SK-N-SH (cell line): ENCODE measurements around the gene SND1. TPM values are rescaled to one million over a fixed set of nuclear protein-coding genes. Genes with fewer than 3 reads are reported as not detected.
"Not testable (repeated sequence)": the region's sequence is repeated elsewhere in the genome, so short reads cannot be mapped to it uniquely, and the experiment has no call there.

Experiments used
- CTCF ChIA-PET: fragments of 300-600, 350-600 bp; formaldehyde crosslinking; extraction: SDS; loops from one replicate; lab custom pipeline; 2021; lab: Yijun Ruan, JAX
- POLR2A ChIA-PET: fragments of 350-600 bp; sonication (Branson Sonifier 250); formaldehyde crosslinking; extraction: SDS; loops from one replicate; lab custom pipeline; 2020; ENCODE audit warnings: antibody characterized with exemption, inconsistent platforms; lab: Yijun Ruan, JAX
- DNase-seq: peaks from one replicate; pipeline ENCODE4 v3.0.0; 2012
- H2AFZ ChIP-seq: fragments of 200-600 bp; sonication (generic); 2 replicates; pipeline ENCODE4 v1.8.1; 2016; ENCODE audit warnings: antibody characterized with exemption, mild to moderate bottlenecking, low read depth
- H3F3A ChIP-seq: fragments of 200-600 bp; sonication (generic); replicated peaks from 2 replicates; pipeline ENCODE3; 2016; ENCODE audit warnings: antibody characterized with exemption, mild to moderate bottlenecking; ENCODE audit not compliant: insufficient read depth
- H3K27ac ChIP-seq, 2 experiments: fragments of 200-500 bp in 1 of 2; fragments of 200-600 bp in 1 of 2; sonication (Bioruptor generic) in 1 of 2; sonication (generic), shearing (Covaris generic) in 1 of 2; 2 replicates each; pipeline versions ENCODE4 v1.5.1 to v1.6.1; 2014 to 2016; ENCODE audit warnings: low read depth in 2 of 2, inconsistent platforms in 1 of 2, low read length in 1 of 2, mild to moderate bottlenecking in 1 of 2, mixed read lengths in 1 of 2
- H3K27me3 ChIP-seq: fragments of 200-600 bp; sonication (generic), shearing (Covaris generic); 2 replicates; pipeline ENCODE4 v1.6.1; 2016; ENCODE audit warnings: mixed run types; ENCODE audit not compliant: insufficient read depth
- H3K36me3 ChIP-seq, 2 experiments: fragments of 200-500 bp in 1 of 2; fragments of 200-600 bp in 1 of 2; sonication (Bioruptor generic) in 1 of 2; sonication (generic) in 1 of 2; replicated peaks in 1 of 2; 2 replicates each; pipeline versions ENCODE3 to v1.5.1; 2014 to 2016; ENCODE audit warnings: low read length in 1 of 2, mild to moderate bottlenecking in 1 of 2; ENCODE audit not compliant: insufficient read depth in 2 of 2, control insufficient read depth in 1 of 2
- H3K4me1 ChIP-seq, 2 experiments: fragments of 200-500 bp in 1 of 2; fragments of 200-600 bp in 1 of 2; sonication (Bioruptor generic) in 1 of 2; sonication (generic), shearing (Covaris generic) in 1 of 2; 2 replicates each; pipeline versions ENCODE4 v1.5.1 to v1.6.1; 2014 to 2016; ENCODE audit warnings: low read depth in 1 of 2, low read length in 1 of 2, mixed run types in 1 of 2; ENCODE audit not compliant: insufficient read depth in 2 of 2, control insufficient read depth in 1 of 2
- H3K4me2 ChIP-seq: fragments of 200-600 bp; sonication (generic), shearing (Covaris generic); 2 replicates; pipeline ENCODE4 v1.6.1; 2017; ENCODE audit warnings: mixed run types
- H3K4me3 ChIP-seq, 2 experiments: fragments of 200-500 bp in 1 of 2; fragments of 200-600 bp in 1 of 2; sonication (Bioruptor generic) in 1 of 2; sonication (generic), shearing (Covaris generic) in 1 of 2; 2 replicates each; pipeline versions ENCODE4 v1.5.1 to v1.8.1; 2014 to 2016; ENCODE audit warnings: low read depth in 2 of 2, inconsistent platforms in 1 of 2, low read length in 1 of 2, mild to moderate bottlenecking in 1 of 2, mixed read lengths in 1 of 2, moderate library complexity in 1 of 2
- H3K79me2 ChIP-seq: fragments of 200-600 bp; sonication (generic); 2 replicates; pipeline ENCODE4 v1.8.1; 2017; ENCODE audit warnings: mild to moderate bottlenecking; ENCODE audit not compliant: insufficient read depth
- H3K9ac ChIP-seq: fragments of 200-600 bp; sonication (generic); 2 replicates; pipeline ENCODE4 v1.6.1; 2017; ENCODE audit warnings: mixed run types
- H3K9me2 ChIP-seq: fragments of 200-600 bp; sonication (generic); 2 replicates; pipeline ENCODE4 v1.6.1; 2017; ENCODE audit warnings: mixed run types
- H3K9me3 ChIP-seq: fragments of 200-600 bp; sonication (generic); 2 replicates; pipeline ENCODE4 v1.6.1; 2017; ENCODE audit warnings: mixed run types, mild to moderate bottlenecking, moderate library complexity
- H4K20me1 ChIP-seq: fragments of 200-600 bp; sonication (generic); 2 replicates; pipeline ENCODE4 v1.6.1; 2017; ENCODE audit warnings: mild to moderate bottlenecking, mixed run types; ENCODE audit not compliant: insufficient read depth
- EZH2phosphoT487 ChIP-seq: fragments of 200-600 bp; sonication (generic); IDR thresholded peaks from 2 replicates; pipeline ENCODE4 v1.6.1; 2017; ENCODE audit warnings: low read depth, mixed run types, mild to moderate bottlenecking, antibody characterized with exemption, moderate library complexity, borderline replicate concordance
- FOXJ3 ChIP-seq: sonication (generic); formaldehyde crosslinking; IDR thresholded peaks from 2 replicates; pipeline ENCODE4 v1.5.1; 2020; ENCODE audit warnings: mild to moderate bottlenecking, missing genetic modification reagents
- RXRA ChIP-seq: IDR thresholded peaks from 2 replicates; pipeline ENCODE4 v1.4.0; 2012; ENCODE audit warnings: low read depth, mild to moderate bottlenecking, borderline replicate concordance
- SMC3 ChIP-seq: IDR thresholded peaks from 2 replicates; pipeline ENCODE4 v1.6.1; 2012; ENCODE audit warnings: low read depth, low read length, improper control_type of control experiment
- USF1 ChIP-seq: IDR thresholded peaks from 2 replicates; pipeline ENCODE4 v1.4.0; 2012; ENCODE audit warnings: low read depth, borderline replicate concordance
- WGBS: methylation state at CpG from one replicate; pipeline ENCODE4 v1.1.6; 2017; ENCODE audit warnings: low lambda C conversion rate; 5-methylcytosine and 5-hydroxymethylcytosine counted together
- polyA plus RNA-seq, 3 experiments: library from polyadenylated mRNA; depleted of rRNA; stranded (reverse); fragments of >200 nt; gene quantifications; 2 replicates each; pipeline ENCODE4 v1.2.3, GENCODE V29; 2012
- TF ChIP-seq, protein P1 (sequence below): fragments of 200-600 bp; sonication (generic); IDR thresholded peaks from 2 replicates; pipeline ENCODE4 v1.6.1; 2017; ENCODE audit warnings: antibody characterized with exemption, mild to moderate bottlenecking, moderate library complexity

SND1 gene
- polyA plus RNA-seq, 1 of the 3 experiments (the other 2 are of a cell fraction): 165 TPM

DNA sequence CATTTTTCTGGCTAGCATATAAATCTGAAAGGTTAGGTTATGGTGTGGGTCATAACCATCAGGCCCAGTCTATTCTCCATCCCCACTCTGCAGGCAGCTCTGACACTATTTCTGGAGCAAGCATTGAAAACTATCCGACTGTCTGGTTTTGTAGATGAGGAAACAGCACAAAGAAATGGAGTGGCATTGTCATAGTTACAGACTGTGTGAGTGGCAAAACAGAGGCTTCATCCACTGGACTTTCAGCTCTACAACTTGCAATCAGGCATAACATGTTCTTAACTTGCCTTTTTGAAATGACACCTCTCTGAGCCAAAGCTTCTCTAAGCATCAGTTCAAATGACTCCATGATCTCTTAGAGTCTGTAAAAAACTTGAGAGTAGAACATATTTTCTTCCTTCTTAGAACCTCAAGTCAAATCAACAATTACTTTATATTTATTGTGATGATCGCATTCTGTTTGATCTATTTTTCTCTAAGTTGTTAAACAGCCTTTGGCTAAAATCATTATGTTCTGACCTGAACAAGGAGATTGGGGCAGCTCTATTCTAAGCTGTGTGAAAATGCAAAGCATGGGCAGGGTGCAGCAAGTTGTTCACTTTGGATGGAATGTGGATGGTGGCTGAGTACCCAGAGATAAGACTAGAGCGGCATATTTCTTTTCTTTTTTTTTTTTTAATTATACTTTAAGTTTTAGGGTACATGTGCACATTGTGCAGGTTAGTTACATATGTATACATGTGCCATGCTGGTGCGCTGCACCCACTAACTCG is 310.8 kb downstream of the SND1 start:
- H3K4me1 ChIP-seq: peaks cover 0 to 4% of the 10 kb centered on the region in 2 experiments; a peak in 1 of 4 replicates
- CTCF ChIA-PET: interaction anchor here (1.0 kb wide), 1 partner anchor 17 kb away, joined by 3 read pairs; no protein-coding TSS in a partner anchor
- H3K4me3 ChIP-seq: no peak overlapping the region
- TF ChIP-seq RXRA (no peak), USF1 (no peak), EZH2phosphoT487 (no peak)
- H3F3A ChIP-seq: no peaks in the 10 kb centered on the region
- no peak overlapping the region for H3K9ac ChIP-seq
- no peak overlapping the region for H3K4me2 ChIP-seq
- POLR2A ChIA-PET: no interaction called here
- H2AFZ ChIP-seq: no peak overlapping the region
- no peak overlapping the region for H3K27ac ChIP-seq
- H3K27me3 ChIP-seq: no peaks in the 10 kb centered on the region
- H3K9me3 ChIP-seq: no peaks in the 10 kb centered on the region
- peaks cover 19 to 23% of the 10 kb centered on the region in 2 experiments for H3K36me3 ChIP-seq
- peaks cover 15% of the 10 kb centered on the region; the same call in 1 of the 2 replicates for H3K79me2 ChIP-seq
- H4K20me1 ChIP-seq: 0 out of 2 replicates have a peak, but pooled peaks cover 9% of the 10 kb centered on the region
- WGBS: 94% methylated on average over 5 of the region's 5 CpGs
- H3K9me2 ChIP-seq: no peaks in the 10 kb centered on the region
- no peak for DNase-seq

DNA sequence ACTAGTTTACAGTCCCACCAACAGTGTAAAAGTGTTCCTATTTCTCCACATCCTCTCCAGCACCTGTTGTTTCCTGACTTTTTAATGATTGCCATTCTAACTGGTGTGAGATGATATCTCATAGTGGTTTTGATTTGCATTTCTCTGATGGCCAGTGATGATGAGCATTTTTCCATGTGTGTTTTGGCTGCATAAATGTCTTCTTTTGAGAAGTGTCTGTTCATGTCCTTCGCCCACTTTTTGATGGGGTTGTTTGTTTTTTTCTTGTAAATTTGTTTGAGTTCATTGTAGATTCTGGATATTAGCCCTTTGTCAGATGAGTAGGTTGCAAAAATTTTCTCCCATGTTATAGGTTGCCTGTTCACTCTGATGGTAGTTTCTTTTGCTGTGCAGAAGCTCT is 311.9 kb downstream of the SND1 start:
- POLR2A ChIA-PET, CTCF ChIA-PET, H3K27ac ChIP-seq, H3K27me3 ChIP-seq, H2AFZ ChIP-seq, H3K9ac ChIP-seq, H3K4me1 ChIP-seq, H3F3A ChIP-seq, H3K4me2 ChIP-seq, H3K9me3 ChIP-seq, DNase-seq, H3K4me3 ChIP-seq, H3K9me2 ChIP-seq: not testable (repeated sequence)
- H4K20me1 ChIP-seq: peaks cover 19% of the 10 kb centered on the region; the same call in 1 of the 2 replicates
- peaks cover 17% of the 10 kb centered on the region; the same call in 1 of the 2 replicates for H3K79me2 ChIP-seq
- H3K36me3 ChIP-seq: peaks cover 19 to 20% of the 10 kb centered on the region in 2 experiments
- WGBS: 87% methylated on average over 1 of the region's 1 CpG

DNA sequence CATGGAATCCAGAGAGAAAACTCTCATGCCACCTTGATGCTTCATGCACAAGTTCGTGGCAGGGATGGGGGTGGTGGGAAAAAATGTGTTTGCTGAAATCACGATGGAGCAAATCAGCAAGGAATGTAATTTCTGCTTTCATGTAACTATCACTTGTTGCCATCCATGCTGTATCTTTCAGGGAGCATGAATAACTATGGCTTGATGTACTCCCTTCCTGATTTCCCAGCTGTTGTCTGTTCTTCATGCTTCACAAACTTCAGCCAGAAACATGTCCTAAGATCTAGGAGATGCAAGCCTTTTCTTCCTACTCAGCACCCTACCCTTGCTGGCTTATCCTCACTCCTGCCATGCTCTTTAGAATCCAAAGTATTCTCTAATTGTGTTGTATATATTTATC is 315.3 kb downstream of the SND1 start:
- ChIA-PET CTCF (interaction anchor here (0.9 to 1.1 kb wide), 2 partner anchors 29 to 233 kb away, joined by 3 read pairs; no protein-coding TSS in a partner anchor), POLR2A (interaction anchor here (0.6 kb wide), 1 partner anchor 218 kb away, joined by 8 read pairs; no protein-coding TSS in a partner anchor)

More for the DNA sequence above, 315.3 kb downstream of the SND1 start:
- TF ChIP-seq FOXJ3 (no peak), USF1 (no peak), RXRA (no peak), SMC3 (no peak)
- TF ChIP-seq, protein P1, sequence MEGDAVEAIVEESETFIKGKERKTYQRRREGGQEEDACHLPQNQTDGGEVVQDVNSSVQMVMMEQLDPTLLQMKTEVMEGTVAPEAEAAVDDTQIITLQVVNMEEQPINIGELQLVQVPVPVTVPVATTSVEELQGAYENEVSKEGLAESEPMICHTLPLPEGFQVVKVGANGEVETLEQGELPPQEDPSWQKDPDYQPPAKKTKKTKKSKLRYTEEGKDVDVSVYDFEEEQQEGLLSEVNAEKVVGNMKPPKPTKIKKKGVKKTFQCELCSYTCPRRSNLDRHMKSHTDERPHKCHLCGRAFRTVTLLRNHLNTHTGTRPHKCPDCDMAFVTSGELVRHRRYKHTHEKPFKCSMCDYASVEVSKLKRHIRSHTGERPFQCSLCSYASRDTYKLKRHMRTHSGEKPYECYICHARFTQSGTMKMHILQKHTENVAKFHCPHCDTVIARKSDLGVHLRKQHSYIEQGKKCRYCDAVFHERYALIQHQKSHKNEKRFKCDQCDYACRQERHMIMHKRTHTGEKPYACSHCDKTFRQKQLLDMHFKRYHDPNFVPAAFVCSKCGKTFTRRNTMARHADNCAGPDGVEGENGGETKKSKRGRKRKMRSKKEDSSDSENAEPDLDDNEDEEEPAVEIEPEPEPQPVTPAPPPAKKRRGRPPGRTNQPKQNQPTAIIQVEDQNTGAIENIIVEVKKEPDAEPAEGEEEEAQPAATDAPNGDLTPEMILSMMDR: no peak
- TF ChIP-seq, all 33 proteins: peak for 0
- Histone ChIP-seq H3K79me2 (peaks cover 17% of the 10 kb centered on the region; the same call in 1 of the 2 replicates), H3K27me3 (no peaks in the 10 kb centered on the region), H3K36me3 (peaks cover 0 to 9% of the 10 kb centered on the region in 2 experiments), H4K20me1 (peaks cover 19% of the 10 kb centered on the region; the same call in 1 of the 2 replicates), H3K4me1 (no peaks in the 10 kb centered on the region), H3K4me3 (no peak overlapping the region), H3K9me3 (no peaks in the 10 kb centered on the region), H3K9me2 (no peaks in the 10 kb centered on the region), H3F3A (no peaks in the 10 kb centered on the region), H3K9ac (no peak overlapping the region), H3K27ac (no peak overlapping the region), H3K4me2 (no peak overlapping the region), H2AFZ (no peak overlapping the region)
- DNase-seq: no peak
- WGBS: 74% methylated on average over 2 of the region's 2 CpGs
